HCT116 (cell line): ENCODE data around the gene PRKCA. TPM values are rescaled to one million over a fixed set of nuclear protein-coding genes. Genes with fewer than 3 reads are reported as not detected.

Experiments
- ATAC-seq: fragments of 200-7000 bp; cut with Tn5 transposase; 2 replicates; pipeline ENCODE4 v1.9.1; 2020; ENCODE audit warnings: mild to moderate bottlenecking, moderate library complexity
- BruUV-seq: library from RNA; stranded (reverse); fragments of 400-500 nt; replicated peaks from 2 replicates; lab custom pipeline; 2021; lab: Mats Ljungman, UMichigan
- CTCF ChIA-PET: fragments of 300-600 bp; sonication (Branson Sonifier 250); formaldehyde crosslinking; loops from one replicate; lab custom pipeline; 2021; ENCODE audit warnings: antibody characterized with exemption; lab: Charles Lee
- POLR2A ChIA-PET: fragments of 300-600, 350-600 bp; sonication (Branson Sonifier 250); formaldehyde crosslinking; loops from one replicate; lab custom pipeline; 2021; ENCODE audit warnings: antibody characterized with exemption; lab: Charles Lee
- RAD21 ChIA-PET, 2 experiments: fragments of 300-600 bp; sonication (Branson Sonifier 250); formaldehyde crosslinking; loops; one replicate each; lab custom pipeline; 2023; ENCODE audit warnings: low total read pairs in 2 of 2; ENCODE audit not compliant: uncharacterized antibody in 2 of 2, unreplicated experiment in 2 of 2, low non-redundant PET in 1 of 2; lab: Charles Lee
- DNase-seq: peaks from one replicate; pipeline ENCODE4 v3.0.0-alpha.2; 2010; ENCODE audit warnings: low read depth, low spot score
- H2AFZ ChIP-seq: fragments of 200-600 bp; shearing (Covaris generic), sonication (generic); 2 replicates; pipeline ENCODE4 v1.6.1; 2017; ENCODE audit warnings: low read depth, mixed run types, mixed read lengths, antibody characterized with exemption, low read length; ENCODE audit not compliant: poor library complexity, severe bottlenecking
- H3K27ac ChIP-seq: 2 replicates; pipeline ENCODE4 v1.5.1; 2012; ENCODE audit warnings: low read depth, low read length
- H3K27me3 ChIP-seq: fragments of 200-600 bp; sonication (generic); 2 replicates; pipeline ENCODE4 v1.6.1; 2016; ENCODE audit warnings: mixed run types, low read length, mixed read lengths; ENCODE audit not compliant: insufficient read depth
- H3K36me3 ChIP-seq, 2 experiments: fragments of 200-500 bp in 1 of 2; fragments of 200-600 bp in 1 of 2; sonication (Bioruptor generic) in 1 of 2; sonication (generic) in 1 of 2; 2 replicates each; pipeline versions ENCODE4 v1.5.1 to v1.6.1; 2014 to 2016; ENCODE audit warnings: low read length in 2 of 2, inconsistent platforms in 1 of 2, mixed read lengths in 1 of 2, mixed run types in 1 of 2; ENCODE audit not compliant: insufficient read depth in 2 of 2, control insufficient read depth in 1 of 2
- H3K4me1 ChIP-seq, 2 experiments: fragments of 200-600 bp in 1 of 2; sonication (generic) in 1 of 2; 2 replicates each; pipeline versions ENCODE4 v1.5.1 to v1.6.1; 2012 to 2017; ENCODE audit warnings: low read length in 2 of 2, inconsistent platforms in 1 of 2, mild to moderate bottlenecking in 1 of 2, mixed read lengths in 1 of 2, mixed run types in 1 of 2, moderate library complexity in 1 of 2; ENCODE audit not compliant: insufficient read depth in 2 of 2, control insufficient read depth in 1 of 2
- H3K4me2 ChIP-seq: fragments of 200-600 bp; sonication (generic); 2 replicates; pipeline ENCODE4 v1.6.1; 2017; ENCODE audit warnings: mixed run types, low read length, mixed read lengths
- H3K4me3 ChIP-seq, 2 experiments: fragments of 200-600 bp in 1 of 2; sonication (generic) in 1 of 2; replicated peaks in 1 of 2; 2 replicates each; pipeline ENCODE4 v1.5.1; 2011 to 2016; ENCODE audit warnings: low read length in 2 of 2, control low read depth in 1 of 2, low read depth in 1 of 2, mild to moderate bottlenecking in 1 of 2, mixed read lengths in 1 of 2, mixed run types in 1 of 2
- H3K79me2 ChIP-seq: fragments of 200-600 bp; sonication (generic); 2 replicates; pipeline ENCODE4 v1.6.1; 2017; ENCODE audit warnings: mild to moderate bottlenecking, mixed run types, low read length, moderate library complexity, mixed read lengths; ENCODE audit not compliant: insufficient read depth
- H3K9ac ChIP-seq: fragments of 200-600 bp; sonication (generic); 2 replicates; pipeline ENCODE4 v1.6.1; 2016; ENCODE audit warnings: low read length, mixed read lengths
- H3K9me2 ChIP-seq: fragments of 200-600 bp; sonication (generic), shearing (Covaris generic); 2 replicates; pipeline ENCODE4 v1.6.1; 2017; ENCODE audit warnings: mixed run types, mild to moderate bottlenecking, moderate library complexity; ENCODE audit not compliant: insufficient read depth
- H3K9me3 ChIP-seq, 2 experiments: fragments of 200-500 bp in 1 of 2; fragments of 200-600 bp in 1 of 2; sonication (Bioruptor generic) in 1 of 2; sonication (generic) in 1 of 2; 2 replicates each; pipeline ENCODE4 v1.6.1; 2014 to 2017; ENCODE audit warnings: low read length in 2 of 2, mixed read lengths in 2 of 2, inconsistent platforms in 1 of 2, low read depth in 1 of 2, mild to moderate bottlenecking in 1 of 2, mixed run types in 1 of 2, moderate library complexity in 1 of 2; ENCODE audit not compliant: control insufficient read depth in 1 of 2, insufficient read depth in 1 of 2
- H4K20me1 ChIP-seq: fragments of 200-600 bp; sonication (generic), shearing (Covaris generic); 2 replicates; pipeline ENCODE4 v1.6.1; 2017; ENCODE audit warnings: mixed run types, mild to moderate bottlenecking, moderate library complexity; ENCODE audit not compliant: insufficient read depth
- ATF3 ChIP-seq: IDR thresholded peaks from 2 replicates; pipeline ENCODE4 v1.6.1; 2012
- CBX3 ChIP-seq: IDR thresholded peaks from 2 replicates; pipeline ENCODE4 v1.6.1; 2012; ENCODE audit warnings: low read depth
- CTCF ChIP-seq, 3 experiments: fragments of 200-600 bp in 1 of 3; sonication (generic) in 1 of 3; IDR thresholded peaks in 2 of 3; conservative IDR thresholded peaks in 1 of 3; 2 replicates each; pipeline ENCODE4 v1.5.1; 2012 to 2017; ENCODE audit warnings: low read depth in 2 of 3, low read length in 2 of 3, antibody characterized with exemption in 1 of 3, borderline replicate concordance in 1 of 3, control low read depth in 1 of 3, mild to moderate bottlenecking in 1 of 3, mixed read lengths in 1 of 3, mixed run types in 1 of 3, moderate library complexity in 1 of 3; ENCODE audit not compliant: insufficient read depth in 1 of 3
- EGR1 ChIP-seq: IDR thresholded peaks from 2 replicates; pipeline ENCODE4 v1.6.1; 2012; ENCODE audit warnings: low read depth
- ELF1 ChIP-seq: IDR thresholded peaks from 2 replicates; pipeline ENCODE4 v1.6.1; 2012; ENCODE audit warnings: low read depth, borderline replicate concordance
- EZH2 ChIP-seq: fragments of 200-600 bp; sonication (generic); IDR thresholded peaks from 2 replicates; pipeline ENCODE4 v1.6.1; 2017; ENCODE audit warnings: antibody characterized with exemption, mixed run types
- EZH2phosphoT487 ChIP-seq: fragments of 200-600 bp; IDR thresholded peaks from 2 replicates; pipeline ENCODE4 v1.6.1; 2018; ENCODE audit warnings: antibody characterized with exemption, borderline replicate concordance
- FOSL1 ChIP-seq: IDR thresholded peaks from 2 replicates; pipeline ENCODE4 v1.6.1; 2012; ENCODE audit warnings: low read depth
- JUND ChIP-seq: IDR thresholded peaks from 2 replicates; pipeline ENCODE4 v1.6.1; 2012
- POLR2A ChIP-seq: IDR thresholded peaks from 2 replicates; pipeline ENCODE4 v1.7.0; 2011; ENCODE audit warnings: borderline replicate concordance; ENCODE audit not compliant: insufficient read depth, insufficient read length; ENCODE audit errors: extremely low read depth
- POLR2AphosphoS5 ChIP-seq: IDR thresholded peaks from 2 replicates; pipeline ENCODE4 v1.6.1; 2011; ENCODE audit warnings: mild to moderate bottlenecking, low read depth, low read length, moderate library complexity
- RAD21 ChIP-seq: IDR thresholded peaks from 2 replicates; pipeline ENCODE4 v1.6.1; 2012; ENCODE audit warnings: low read depth, mild to moderate bottlenecking
- REST ChIP-seq: IDR thresholded peaks from 2 replicates; pipeline ENCODE4 v1.6.1; 2012; ENCODE audit warnings: low read depth
- SIN3A ChIP-seq: IDR thresholded peaks from 2 replicates; pipeline ENCODE4 v1.6.1; 2012; ENCODE audit warnings: low read depth
- SP1 ChIP-seq: IDR thresholded peaks from 2 replicates; pipeline ENCODE4 v1.6.1; 2012; ENCODE audit warnings: low read depth
- SRF ChIP-seq: IDR thresholded peaks from 2 replicates; pipeline ENCODE4 v1.6.1; 2012; ENCODE audit warnings: low read depth
- TCF7L2 ChIP-seq: IDR thresholded peaks from 2 replicates; pipeline ENCODE4 v1.7.0; 2011; ENCODE audit warnings: borderline replicate concordance, inconsistent platforms; ENCODE audit not compliant: insufficient read depth, insufficient read length; ENCODE audit errors: extremely low read depth
- YY1 ChIP-seq: IDR thresholded peaks from 2 replicates; pipeline ENCODE4 v1.6.1; 2011; ENCODE audit warnings: low read length, low read depth, moderate library complexity, mild to moderate bottlenecking; ENCODE audit not compliant: insufficient replicate concordance; ENCODE audit errors: extremely low read depth
- intact Hi-C: fragments of 100-400 bp; cut with micrococcal nuclease; formaldehyde crosslinking; loops from 2 replicates; pipeline ENCODE4 v1.10.0; 2022
- total RNA-seq: library from RNA; stranded (reverse); gene quantifications from one replicate; pipeline ENCODE4 v1.2.1, GENCODE V29; 2021; ENCODE audit not compliant: unreplicated experiment

PRKCA gene
- total RNA-seq, 1 experiment from 2014 or later: 18.8 TPM

- no TSS peak for BruUV-seq
- no peaks in the 10 kb centered on the region for H3K9me2 ChIP-seq
- no peak for DNase-seq
- no peak for TF ChIP-seq SIN3A
- no peak for TF ChIP-seq YY1
- TF ChIP-seq CBX3: no peak
- TF ChIP-seq EZH2phosphoT487: no peak
- TF ChIP-seq FOSL1: no peak
- TF ChIP-seq POLR2A: no peak
- no peak for TF ChIP-seq TCF7L2
- no peak for TF ChIP-seq RAD21
- no peak for TF ChIP-seq SRF
- no peak for TF ChIP-seq POLR2AphosphoS5
- TF ChIP-seq JUND: no peak
- TF ChIP-seq ELF1: no peak
- TF ChIP-seq SP1: no peak
- TF ChIP-seq ATF3: no peak
- no peak for TF ChIP-seq EGR1
- TF ChIP-seq CTCF (IDR thresholded peaks at IDR 0.05 in 2 of 3, conservative IDR thresholded peaks at IDR 0.05 in 1 of 3; ENCODE audit: borderline replicate concordance in 1 of 3, insufficient read depth in 1 of 3, low read depth in 2 of 3, low read length in 2 of 3): no peak
- TF ChIP-seq REST: no peak
- no peak for TF ChIP-seq EZH2
- TF ChIP-seq, all 23 proteins: peak for 0
- ChIA-PET POLR2A (no interaction called here), RAD21 (no interaction called here), CTCF (no interaction called here)
- no peaks in the 10 kb centered on the region for H3K36me3 ChIP-seq
- H3K79me2 ChIP-seq: no peaks in the 10 kb centered on the region
- H3K27me3 ChIP-seq: no peaks in the 10 kb centered on the region
- no peaks in the 10 kb centered on the region for H4K20me1 ChIP-seq
- no peaks in the 10 kb centered on the region for H3K9me3 ChIP-seq
- H3K4me3 ChIP-seq: no peak overlapping the region
- peaks cover 0 to under 1% of the 10 kb centered on the region in 2 experiments; a peak in 1 of 4 replicates for H3K4me1 ChIP-seq
- intact Hi-C loops: no loop called here
- no peak overlapping the region for H3K4me2 ChIP-seq
- H3K9ac ChIP-seq: no peak overlapping the region
- ATAC-seq: no peak
- no peak overlapping the region for H2AFZ ChIP-seq
- no peak overlapping the region for H3K27ac ChIP-seq
Measured at GRCh38 chr17:66447159-66447558, 144.7 kb downstream of the PRKCA start.
